NCI-H526 treated with DMSO at 0.1 percent for 48 hours (cell line): ENCODE results near the gene ZNF516.

ENCODE experiments used
- DNase-seq: peaks from one replicate; lab custom pipeline; 2025; lab: John Stamatoyannopoulos, UW

The ZNF516 gene

DNA sequence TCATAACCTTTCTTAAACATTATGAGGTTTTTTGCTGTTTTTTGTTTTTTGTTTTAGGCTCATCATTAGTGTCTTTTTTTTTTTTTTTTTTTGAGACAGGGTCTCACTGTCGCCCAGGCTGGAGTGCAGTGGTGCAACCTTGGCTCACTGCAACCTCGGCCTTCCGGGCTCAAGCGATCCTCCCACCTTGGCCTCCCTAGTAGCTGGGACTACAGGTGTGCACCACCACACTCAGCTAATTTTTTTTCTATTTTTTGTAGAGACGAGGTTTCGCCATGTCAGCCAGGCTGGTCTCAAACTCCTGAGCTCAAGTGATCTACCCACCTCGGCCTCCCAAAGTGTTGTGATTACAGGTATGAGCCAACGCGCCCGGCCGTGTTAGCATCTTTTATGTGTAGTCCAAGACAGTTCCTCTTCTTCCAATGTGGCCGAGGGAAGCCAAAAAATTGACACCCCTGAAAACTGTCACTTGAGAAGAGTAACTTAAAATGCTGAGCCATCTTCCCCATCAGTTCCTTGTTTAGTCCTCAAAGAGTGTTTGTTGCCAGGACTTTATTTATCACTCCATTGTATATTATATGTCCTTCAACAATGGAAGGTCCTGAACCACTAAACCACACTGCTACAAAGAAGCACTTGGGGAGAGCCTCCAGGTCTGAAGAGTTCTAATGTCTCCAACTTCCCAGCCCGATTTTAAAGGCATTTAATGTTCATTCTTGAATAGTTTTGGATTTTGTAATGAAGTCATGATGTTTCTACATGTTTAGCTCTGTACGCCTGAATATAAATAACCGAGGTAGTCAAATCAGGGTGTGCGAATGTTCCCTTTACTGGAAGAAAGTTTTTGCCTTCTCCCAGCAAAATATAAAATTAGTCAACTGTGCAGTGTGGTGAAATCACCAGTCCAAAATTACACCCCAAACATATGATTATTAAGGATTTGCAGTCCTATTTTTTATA is 26.4 kb downstream of the ZNF516 start:
- DNase-seq = no peak

DNA sequence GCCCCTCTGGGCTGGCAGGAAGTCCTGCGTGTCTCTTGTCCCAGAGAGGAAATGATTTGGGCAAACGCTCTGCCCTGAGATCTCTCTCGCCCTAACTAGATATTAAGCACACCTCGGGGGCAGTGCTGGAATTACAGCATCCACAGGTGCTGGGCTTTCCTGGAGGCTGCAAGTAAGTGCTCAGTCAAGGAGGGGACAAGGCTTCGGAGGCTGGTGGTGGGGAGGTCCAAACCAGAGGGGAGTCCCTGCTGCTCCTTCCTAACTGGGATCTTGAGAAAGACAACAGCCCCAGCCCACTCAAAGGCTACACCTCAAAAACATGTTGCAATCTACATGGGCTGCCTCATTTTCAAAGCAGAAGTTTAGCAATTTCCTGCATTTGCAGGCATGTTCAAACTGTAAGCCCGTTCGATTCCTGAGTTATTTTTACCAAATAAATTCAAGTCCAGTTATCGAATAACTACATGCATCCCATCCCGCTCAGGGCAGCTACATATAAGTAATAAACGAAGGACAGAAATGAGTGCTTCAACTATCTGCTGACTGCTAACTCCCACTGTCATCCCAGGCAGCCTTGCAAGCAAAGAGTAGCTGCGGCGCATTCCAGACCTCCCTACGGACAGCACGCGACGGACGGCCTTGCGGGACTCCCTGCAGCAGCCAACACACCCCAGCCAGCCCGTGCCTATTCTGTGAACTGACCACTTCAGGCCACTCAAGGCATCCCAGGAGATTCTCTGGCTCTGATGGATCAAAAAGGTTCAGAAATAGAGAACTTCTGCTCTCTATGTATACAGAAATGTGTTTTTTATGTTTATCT is 27.5 kb downstream of the ZNF516 start:
- no peak for DNase-seq

DNA sequence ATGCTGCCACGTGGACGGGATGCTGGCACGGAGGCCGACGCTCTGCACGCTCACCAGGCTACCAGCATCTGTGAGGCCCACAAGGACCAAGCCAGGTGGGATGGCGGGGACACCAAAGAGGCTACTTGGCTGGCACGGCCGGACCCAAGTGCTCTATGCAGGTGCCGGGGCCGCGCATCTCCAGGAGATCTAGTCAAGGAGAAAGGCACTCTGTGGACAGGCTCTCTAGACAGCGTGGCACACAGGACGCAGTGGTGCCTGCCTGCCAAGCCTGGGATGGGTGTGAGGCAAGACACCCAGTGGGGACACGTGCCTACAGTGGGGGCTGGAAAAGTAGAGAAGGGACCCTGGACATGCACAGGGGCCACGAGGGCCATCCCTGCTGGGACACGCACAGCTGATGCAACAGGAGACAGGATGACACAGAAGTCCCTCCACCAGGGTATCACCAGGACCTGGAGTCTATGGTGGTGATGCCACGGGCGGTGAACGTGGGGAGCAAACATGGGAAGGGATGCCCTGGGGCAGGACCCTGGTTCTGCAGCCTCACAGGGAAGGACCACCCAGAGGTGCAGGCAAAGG is 28.5 kb downstream of the ZNF516 start:
- DNase-seq = no peak

DNA sequence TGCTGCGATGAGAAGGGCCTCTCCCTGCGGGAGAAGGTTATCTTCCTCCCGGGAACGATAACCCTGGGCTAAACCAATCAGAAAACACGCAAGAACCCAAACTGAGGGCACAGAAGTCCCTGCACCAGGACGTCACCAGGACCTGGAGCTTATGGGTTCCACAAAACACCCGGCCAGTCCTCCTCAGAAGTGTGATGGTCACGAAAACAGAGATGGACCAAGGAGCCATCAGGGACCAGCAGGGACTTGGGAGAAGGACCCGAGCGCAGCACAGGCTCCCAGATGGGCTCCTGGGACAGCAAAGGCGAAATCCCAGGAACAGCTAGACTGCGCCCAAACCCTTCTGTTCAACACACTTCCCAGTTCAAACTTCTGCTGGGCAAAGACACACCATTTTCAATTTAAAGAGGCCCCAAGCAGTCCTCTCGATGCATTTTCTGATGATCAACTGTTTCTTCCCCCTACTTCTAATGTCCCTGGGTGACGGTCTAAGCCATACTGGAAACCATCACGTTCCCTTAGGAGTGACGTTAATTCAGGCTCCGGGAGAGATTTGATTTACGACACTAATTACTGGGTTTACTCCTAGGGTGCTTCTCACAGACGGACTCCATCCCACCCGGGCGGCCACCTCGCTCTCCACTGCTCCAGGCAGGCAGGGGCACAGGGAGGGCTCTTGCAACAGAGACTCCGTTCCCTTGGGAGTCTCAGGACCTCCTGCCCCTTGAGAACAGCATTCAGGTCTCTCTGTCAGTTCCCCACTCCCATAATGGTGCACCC is 29.2 kb downstream of the ZNF516 start:
- no peak for DNase-seq

DNA sequence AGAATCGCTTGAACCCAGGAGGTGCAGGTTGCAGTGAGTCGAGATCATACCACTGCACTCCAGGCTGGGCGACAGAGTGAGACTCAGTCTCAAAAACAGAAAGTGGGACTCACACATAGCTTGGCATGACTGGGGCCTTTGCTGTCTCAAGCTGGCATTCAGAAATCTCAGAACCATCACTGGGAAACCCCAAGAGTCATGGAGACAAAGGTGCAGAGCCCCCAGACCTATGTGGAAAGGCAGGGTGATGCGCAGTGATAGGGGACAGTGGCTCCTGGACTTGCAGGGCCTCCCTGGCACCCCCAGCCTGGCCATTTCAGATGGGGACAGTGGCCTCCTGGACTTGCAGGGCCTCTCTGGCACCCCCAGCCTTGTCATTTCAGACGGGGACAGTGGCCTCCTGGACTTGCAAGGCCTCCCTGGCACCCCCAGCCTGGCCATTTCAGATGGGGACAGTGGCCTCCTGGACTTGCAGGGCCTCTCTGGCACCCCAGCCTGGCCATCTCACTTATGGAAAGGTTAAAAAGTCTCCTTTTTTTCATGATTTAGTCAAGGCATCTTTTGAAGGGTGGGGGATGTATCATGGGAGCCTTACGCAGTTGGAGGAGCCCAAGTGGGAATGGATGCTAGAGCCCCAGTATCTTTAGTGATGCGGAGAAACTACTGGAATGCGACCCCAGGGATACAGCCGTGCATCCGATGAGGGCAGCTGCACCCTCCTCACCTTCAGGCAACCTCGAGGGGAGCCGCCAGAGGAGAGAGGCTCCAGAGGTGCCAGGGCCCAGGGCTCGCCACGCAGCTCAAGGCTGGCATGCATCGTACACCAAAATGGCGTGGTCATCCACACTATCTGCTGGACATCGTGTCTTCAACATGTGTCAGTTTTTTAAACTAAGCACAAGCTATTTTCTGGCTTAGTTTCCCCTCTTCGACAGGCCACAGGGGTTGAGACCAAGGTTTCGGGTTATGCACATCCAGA is 30.5 kb downstream of the ZNF516 start:
- DNase-seq = no peak

DNA sequence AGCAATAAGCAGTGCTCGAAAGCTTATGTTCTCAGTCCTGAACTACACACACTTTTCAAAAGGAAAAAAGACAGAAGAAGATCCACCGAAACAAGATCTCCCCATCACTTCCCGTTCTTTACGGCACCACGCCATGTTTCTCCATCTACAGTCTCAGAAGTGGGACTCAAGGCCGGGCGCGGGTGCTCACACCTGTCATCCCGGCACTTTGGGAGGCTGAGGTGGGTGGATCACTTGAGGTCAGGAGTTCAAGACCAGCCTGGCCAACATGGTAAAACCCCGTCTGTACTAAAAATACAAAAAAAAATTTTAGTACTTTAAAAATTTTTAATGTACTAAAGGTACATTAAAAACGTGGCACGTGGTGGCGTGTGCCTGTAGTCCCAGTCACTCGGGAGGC is 31.2 kb downstream of the ZNF516 start:
- no peak for DNase-seq

DNA sequence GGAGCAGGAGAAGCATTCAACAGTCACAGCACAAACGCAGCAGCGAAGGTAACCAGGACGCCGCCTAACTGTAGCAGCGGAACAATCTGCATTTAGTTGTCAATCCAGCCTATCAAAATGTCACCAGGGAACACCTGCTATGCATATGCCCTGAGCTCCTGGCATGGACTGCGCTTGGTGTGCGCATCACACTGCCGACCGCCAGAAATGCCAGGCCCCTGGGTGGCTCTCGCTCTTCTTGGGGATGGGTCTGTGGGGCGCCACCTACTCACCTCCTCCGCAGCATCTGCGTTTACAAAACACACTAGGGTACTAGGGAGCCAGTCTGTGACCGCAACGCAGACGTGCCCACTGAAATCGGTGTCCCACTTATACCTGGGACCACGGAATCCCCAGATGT is 31.7 kb downstream of the ZNF516 start:
- DNase-seq = no peak

DNA sequence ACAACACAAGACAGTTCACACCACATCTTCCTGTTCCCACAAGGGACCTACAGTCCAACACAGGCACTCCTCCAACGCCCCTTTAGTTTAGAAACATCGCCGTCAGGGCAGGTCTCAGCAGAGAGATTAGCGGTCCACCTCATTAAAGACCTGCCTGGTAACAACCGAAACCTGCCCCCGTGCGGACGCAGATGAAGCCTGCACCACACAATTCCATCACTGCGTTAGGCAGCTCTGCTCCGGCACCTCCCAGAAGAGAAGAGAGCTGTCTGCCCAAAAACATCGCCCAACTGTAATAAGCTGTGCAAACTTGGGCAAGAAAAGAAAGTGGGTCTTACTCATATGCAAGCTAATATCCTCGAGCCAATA is 32.7 kb downstream of the ZNF516 start:
- DNase-seq = no peak

DNA sequence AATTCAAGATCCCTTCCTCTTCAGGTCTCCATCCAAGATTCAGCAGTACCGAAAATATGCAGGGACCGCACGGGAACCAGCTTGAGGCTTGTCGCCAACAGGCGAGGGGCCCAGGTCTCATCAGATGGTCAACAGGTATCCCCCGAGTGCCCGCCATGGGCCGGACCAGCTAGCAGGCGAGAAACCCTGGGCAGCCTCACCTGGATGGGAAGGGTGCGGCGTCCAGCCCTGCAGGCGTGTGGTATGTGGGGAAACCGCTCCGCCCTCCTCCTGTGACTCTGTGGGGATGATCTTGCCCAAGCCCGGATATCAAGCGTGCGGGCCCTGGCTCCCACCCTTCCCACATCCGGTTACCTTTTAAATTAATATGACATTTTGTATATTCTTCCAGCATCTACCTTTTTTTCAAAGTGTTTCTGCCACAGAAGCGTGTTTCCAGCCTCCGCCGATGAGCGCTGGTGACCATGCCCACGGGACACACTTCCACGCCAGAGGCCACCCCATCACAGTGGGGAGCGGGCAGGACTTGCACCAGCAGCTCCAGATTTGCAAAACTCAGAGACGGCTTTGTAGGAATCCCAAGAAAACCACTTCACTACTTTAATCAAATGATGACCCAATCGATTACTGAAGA is 33.2 kb downstream of the ZNF516 start:
- no peak for DNase-seq

DNA sequence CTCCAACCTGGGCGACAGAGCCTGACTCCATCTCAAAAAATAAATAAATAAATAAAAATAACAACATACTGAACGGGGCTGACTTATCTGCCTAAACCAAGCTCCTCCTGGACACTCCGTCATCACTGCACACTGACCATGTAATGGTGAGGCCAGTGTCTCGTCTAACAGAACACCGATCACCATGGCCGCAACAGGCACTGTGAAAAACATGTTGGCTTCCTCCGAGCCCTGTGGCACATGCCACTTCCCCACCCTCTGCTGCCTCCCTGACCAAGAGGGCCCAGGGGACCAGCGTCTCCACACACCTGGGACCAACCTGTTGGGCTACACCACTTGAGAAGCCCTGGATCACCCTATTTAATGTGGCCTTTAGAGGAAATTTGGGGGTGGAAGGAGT is 33.9 kb downstream of the ZNF516 start:
- DNase-seq = no peak

DNA sequence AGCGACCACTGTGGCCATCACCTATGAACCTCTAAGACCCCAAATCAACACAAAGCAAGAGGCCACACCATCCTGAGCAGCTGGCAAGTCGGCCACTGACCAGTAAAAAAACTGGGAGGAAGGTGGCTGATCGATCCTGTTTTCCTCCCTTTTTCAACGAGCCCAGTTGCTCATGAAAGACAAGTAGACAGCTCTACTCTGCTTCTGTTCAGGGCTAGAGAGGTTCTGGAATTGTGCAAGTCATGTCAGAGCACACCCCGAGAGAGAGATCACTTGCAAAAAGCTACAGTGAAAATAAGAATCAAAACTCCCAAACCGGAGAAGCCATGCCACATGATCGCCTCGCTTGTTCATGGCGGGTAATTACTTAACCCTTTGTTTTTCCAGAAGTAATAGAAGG is 34.6 kb downstream of the ZNF516 start:
- no peak for DNase-seq

DNA sequence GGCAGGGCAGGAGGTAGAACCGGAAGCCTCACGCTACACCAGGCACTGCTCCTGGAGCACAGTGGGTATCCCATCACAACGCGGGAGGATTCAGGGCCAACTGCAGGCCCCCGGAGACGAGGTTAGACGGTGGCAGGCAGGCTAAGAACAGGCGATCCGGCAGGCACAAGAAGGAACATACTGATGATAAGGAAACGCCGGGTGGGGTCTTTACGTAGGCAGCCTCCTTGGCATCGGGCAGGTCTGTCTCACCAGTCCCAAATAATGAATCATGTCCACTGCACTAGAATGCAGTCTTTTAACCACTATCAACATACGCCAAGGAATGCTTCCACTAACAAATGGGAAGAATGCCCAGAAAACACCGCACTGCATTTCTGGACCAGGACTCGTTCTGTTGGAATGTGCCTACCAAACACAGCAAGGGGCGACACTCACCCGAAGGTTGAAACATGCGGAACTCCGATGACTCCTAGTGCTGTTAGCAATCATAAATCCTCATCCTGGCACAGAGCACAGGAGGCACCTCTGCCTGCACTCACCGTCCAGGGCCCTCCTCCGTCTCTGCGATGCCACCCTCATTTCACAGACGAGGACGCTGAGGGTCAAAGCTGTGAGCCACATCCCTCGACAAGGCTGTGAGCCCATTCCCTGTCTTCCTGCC is 35.2 kb downstream of the ZNF516 start:
- DNase-seq = no peak

DNA sequence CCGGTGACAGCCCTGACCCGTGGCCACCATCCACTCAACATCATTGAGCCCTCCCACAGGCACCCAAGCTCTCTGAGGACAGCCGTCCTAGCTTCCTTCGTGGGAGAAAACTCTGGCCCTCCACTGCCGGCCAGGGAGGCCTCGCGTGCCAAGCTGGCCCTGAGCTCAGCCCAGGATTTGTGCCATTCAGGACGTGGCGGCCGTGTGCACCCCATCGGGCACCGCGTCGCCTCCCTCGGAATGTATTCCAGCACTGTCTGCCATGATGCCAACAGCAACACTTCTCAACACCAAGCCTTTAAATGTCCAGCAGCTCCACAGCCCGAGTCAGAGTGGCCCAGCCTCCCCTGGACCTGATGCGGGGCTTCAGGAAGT is 35.7 kb downstream of the ZNF516 start:
- DNase-seq = no peak

DNA sequence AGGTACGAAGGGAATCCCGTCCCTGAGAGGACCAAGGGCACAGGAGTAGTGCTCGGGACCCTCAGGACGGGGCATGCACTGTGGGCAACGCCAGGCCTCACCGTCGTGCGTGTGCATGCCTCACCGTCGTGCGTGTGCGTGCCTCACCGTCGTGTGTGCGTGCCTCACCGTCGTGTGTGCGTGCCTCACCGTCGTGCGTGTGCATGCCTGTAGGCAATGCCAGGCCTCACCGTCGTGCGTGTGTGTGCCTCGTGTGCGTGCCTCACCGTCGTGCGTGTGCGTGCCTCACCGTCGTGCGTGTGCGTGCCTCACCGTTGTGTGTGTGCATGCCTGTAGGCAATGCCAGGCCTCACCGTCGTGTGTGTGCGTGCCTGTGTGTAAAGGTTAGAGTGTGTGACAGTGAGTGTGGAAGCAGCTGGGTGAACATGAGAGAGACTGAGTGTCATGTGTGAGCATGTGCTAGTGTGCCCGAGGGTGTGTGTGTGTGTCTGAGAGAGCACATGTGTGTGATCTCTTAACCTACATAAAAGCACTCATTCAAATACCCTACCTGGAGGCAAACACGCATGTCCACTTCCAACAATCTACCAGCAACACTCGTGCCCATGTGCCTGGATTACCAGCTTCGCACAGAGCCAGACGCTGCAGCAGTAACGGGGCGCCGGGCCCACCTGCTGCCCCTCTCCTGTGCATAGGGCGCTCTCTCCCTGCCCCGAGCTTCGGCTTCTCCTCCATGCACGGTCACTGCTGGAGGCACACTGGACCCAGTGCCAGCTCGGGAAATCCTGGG is 36.3 kb downstream of the ZNF516 start:
- DNase-seq = no peak

DNA sequence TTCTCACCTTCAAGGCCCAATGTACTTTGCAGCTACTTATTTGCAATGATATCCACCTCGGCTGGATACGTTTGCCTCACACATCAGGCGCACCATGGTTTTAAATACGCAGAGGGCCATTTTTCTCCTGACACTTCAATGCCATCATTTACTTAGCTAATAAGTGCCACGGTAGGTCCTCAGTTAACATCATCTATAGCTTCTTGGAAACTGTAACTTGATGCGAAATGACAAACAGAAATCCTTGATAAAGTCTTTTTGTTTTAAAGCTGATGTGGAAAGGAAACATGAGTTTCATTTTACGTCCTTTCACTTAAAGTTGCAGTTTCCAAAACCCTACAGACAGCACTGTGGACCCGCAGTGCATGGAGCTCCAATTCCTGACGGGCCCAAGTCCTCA is 37.1 kb downstream of the ZNF516 start:
- no peak for DNase-seq

DNA sequence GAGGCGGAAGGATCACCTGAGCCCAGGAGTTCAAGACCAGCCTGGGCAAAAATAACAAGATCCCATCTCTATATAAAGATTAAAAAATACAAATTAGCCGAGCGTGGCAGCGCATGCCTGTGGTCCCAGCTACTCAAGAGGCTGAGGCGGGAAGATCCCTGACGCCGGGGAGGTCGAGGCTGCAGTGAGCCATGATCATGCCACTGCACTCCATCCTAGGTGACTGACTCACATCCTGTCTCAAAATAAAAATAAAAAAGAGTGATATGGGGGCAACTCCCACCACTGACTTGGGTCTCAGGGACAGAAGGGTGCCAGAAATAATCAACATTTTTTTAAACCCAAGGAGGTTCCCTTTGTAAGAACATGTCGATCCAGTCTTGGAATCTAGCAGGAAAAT is 37.6 kb downstream of the ZNF516 start:
- DNase-seq = no peak

DNA sequence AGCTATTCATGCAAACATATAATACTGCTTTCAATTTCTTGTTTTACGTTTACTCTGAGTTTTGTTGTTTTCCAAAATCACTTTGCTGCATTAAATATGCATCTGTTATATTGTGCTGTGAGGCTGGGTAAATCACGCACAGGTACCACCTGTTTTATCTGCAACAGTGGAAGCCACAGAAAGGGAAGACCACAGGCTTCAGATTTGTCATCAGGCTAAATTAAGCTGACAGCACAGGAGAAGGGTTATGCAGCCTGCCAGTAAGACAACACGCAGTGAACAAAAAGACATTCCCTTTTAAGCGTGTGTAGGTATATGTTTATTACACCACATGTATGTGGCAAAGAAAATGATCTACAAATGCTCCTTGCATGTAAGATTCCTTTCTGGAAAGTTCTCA is 38.2 kb downstream of the ZNF516 start:
- DNase-seq = no peak

DNA sequence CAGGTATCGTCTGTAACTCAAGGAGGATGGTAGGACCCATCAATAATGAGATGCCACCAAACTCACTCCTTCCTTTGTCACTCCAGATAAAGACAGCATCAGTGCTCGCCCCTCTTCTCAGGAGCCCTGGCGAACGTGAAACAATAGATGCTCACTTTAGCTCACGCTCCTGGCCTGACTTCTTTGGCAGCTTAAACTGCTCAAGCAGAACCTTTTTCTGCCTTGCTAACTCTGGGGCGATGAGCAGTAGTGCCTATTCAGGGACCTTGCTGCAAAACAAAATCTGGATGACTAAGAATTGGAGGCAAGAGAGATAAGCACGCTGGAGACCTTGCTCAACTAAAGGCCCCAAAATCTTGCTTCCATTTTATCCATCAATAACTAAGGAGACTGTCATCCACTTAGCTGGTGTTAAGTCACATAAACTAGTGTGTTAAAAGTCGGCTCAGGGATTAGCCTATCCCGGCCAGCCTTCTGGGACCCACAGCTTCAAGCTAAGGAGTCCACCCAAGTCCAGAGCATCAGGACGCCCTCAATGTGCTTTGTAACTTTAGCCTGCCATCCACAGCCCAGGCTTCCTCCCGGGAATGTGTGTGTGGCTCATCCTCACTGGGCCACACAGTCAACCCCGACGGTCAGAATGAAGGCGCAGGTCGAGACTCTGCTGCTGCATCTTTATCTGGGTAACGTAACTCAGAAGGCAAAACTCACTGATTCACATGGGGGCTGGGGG is 38.9 kb downstream of the ZNF516 start:
- DNase-seq = no peak
